ENCODE data around the gene FER.
A peak's percentile ranks its signal among the peaks of the same experiment; 100 is the strongest.

FER gene

DNA sequence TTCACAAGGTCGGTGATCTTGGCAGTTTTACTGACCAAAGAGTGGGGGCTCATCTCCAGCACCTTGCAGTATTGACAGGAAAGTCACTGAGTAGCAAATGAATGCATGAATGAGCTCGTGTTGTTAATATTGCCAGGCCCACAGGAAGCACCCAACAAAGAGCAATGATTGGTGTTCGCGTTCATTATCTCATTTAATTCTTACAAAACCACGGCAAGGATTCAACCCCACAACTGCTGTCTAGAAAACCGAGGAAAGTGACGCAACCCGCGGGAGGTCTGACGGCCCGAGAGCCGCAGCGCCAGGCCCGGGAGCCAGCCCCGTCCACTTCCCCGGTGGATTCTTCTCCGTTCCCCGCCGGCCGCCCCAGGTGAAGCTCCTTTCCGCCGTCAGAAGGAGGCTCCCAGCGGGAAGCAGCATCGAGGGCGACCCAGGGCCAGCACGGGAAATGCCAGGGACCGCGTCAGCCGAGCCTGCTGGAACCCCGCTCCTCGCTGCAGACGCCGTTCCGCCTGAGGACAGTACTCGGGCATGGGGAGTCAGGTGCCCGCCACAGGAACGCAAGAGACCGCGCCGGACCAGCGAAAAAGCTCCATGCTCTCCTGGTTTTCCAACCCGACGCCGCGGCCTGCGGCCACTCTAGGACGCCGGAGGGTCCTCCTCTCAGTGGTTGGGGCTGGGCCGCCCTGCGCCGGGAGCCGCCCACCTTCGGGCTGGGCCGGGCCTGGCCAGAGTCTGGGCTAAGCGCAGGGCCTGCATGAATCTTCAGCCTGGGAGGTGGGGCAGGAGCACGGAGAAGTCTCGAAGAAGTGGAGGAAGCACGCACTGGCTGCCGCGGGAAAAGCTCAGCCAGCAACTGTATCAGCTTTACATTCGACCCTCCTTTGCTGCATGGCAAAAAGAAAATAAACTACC is 19.8 kb upstream of the FER start (continued):
- TF ChIP-seq REST (tag by site-specific recombination; IDR thresholded peaks at IDR 0.05) (peak; percentile 63), ZFP37 (tag by site-specific recombination; IDR thresholded peaks at IDR 0.05) (peak; percentile 99), ZNF404 (tag by site-specific recombination; IDR thresholded peaks at IDR 0.05) (no peak), FEZF1 (tag by site-specific recombination; IDR thresholded peaks at IDR 0.05) (no peak), ZNF366 (tag by site-specific recombination; conservative IDR thresholded peaks at IDR 0.05) (0 out of 2 replicates have a peak, but pooled peaks have one; percentile 14), ZNF274 (IDR thresholded peaks at IDR 0.05; ENCODE audit: low read length) (no peak), ZNF274 (tag by site-specific recombination; IDR thresholded peaks at IDR 0.05; ENCODE audit: borderline replicate concordance) (no peak), ZNF214 (tag by site-specific recombination; IDR thresholded peaks at IDR 0.05; ENCODE audit: borderline replicate concordance) (0 out of 2 replicates have a peak, but pooled peaks have one; percentile 27), ZNF416 (tag by site-specific recombination; IDR thresholded peaks at IDR 0.05) (no peak), ZNF140 (tag by site-specific recombination; IDR thresholded peaks at IDR 0.05) (no peak), ZNF792 (tag by site-specific recombination; IDR thresholded peaks at IDR 0.05) (no peak), ZNF138 (tag by site-specific recombination; IDR thresholded peaks at IDR 0.05; ENCODE audit: borderline replicate concordance) (no peak), ZNF292 (tag by site-specific recombination; IDR thresholded peaks at IDR 0.05; ENCODE audit: borderline replicate concordance, low read depth) (no peak)
- TF ChIP-seq, protein P1, sequence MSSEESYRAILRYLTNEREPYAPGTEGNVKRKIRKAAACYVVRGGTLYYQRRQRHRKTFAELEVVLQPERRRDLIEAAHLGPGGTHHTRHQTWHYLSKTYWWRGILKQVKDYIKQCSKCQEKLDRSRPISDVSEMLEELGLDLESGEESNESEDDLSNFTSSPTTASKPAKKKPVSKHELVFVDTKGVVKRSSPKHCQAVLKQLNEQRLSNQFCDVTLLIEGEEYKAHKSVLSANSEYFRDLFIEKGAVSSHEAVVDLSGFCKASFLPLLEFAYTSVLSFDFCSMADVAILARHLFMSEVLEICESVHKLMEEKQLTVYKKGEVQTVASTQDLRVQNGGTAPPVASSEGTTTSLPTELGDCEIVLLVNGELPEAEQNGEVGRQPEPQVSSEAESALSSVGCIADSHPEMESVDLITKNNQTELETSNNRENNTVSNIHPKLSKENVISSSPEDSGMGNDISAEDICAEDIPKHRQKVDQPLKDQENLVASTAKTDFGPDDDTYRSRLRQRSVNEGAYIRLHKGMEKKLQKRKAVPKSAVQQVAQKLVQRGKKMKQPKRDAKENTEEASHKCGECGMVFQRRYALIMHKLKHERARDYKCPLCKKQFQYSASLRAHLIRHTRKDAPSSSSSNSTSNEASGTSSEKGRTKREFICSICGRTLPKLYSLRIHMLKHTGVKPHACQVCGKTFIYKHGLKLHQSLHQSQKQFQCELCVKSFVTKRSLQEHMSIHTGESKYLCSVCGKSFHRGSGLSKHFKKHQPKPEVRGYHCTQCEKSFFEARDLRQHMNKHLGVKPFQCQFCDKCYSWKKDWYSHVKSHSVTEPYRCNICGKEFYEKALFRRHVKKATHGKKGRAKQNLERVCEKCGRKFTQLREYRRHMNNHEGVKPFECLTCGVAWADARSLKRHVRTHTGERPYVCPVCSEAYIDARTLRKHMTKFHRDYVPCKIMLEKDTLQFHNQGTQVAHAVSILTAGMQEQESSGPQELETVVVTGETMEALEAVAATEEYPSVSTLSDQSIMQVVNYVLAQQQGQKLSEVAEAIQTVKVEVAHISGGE (tag by site-specific recombination; conservative IDR thresholded peaks at IDR 0.05; ENCODE audit: low read depth), result peak; percentile 65
- TF ChIP-seq, protein P2, sequence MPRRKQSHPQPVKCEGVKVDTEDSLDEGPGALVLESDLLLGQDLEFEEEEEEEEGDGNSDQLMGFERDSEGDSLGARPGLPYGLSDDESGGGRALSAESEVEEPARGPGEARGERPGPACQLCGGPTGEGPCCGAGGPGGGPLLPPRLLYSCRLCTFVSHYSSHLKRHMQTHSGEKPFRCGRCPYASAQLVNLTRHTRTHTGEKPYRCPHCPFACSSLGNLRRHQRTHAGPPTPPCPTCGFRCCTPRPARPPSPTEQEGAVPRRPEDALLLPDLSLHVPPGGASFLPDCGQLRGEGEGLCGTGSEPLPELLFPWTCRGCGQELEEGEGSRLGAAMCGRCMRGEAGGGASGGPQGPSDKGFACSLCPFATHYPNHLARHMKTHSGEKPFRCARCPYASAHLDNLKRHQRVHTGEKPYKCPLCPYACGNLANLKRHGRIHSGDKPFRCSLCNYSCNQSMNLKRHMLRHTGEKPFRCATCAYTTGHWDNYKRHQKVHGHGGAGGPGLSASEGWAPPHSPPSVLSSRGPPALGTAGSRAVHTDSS (tag by site-specific recombination; IDR thresholded peaks at IDR 0.05), result no peak
- TF ChIP-seq, protein P3, sequence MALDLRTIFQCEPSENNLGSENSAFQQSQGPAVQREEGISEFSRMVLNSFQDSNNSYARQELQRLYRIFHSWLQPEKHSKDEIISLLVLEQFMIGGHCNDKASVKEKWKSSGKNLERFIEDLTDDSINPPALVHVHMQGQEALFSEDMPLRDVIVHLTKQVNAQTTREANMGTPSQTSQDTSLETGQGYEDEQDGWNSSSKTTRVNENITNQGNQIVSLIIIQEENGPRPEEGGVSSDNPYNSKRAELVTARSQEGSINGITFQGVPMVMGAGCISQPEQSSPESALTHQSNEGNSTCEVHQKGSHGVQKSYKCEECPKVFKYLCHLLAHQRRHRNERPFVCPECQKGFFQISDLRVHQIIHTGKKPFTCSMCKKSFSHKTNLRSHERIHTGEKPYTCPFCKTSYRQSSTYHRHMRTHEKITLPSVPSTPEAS (tag by site-specific recombination; IDR thresholded peaks at IDR 0.05), result no peak
- TF ChIP-seq, protein P4, sequence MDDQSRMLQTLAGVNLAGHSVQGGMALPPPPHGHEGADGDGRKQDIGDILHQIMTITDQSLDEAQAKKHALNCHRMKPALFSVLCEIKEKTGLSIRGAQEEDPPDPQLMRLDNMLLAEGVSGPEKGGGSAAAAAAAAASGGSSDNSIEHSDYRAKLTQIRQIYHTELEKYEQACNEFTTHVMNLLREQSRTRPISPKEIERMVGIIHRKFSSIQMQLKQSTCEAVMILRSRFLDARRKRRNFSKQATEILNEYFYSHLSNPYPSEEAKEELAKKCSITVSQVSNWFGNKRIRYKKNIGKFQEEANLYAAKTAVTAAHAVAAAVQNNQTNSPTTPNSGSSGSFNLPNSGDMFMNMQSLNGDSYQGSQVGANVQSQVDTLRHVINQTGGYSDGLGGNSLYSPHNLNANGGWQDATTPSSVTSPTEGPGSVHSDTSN (CRISPR knock-in tag; IDR thresholded peaks at IDR 0.05), result peak; percentile 54; the same call in 1 of the 2 replicates
- TF ChIP-seq, protein P5, sequence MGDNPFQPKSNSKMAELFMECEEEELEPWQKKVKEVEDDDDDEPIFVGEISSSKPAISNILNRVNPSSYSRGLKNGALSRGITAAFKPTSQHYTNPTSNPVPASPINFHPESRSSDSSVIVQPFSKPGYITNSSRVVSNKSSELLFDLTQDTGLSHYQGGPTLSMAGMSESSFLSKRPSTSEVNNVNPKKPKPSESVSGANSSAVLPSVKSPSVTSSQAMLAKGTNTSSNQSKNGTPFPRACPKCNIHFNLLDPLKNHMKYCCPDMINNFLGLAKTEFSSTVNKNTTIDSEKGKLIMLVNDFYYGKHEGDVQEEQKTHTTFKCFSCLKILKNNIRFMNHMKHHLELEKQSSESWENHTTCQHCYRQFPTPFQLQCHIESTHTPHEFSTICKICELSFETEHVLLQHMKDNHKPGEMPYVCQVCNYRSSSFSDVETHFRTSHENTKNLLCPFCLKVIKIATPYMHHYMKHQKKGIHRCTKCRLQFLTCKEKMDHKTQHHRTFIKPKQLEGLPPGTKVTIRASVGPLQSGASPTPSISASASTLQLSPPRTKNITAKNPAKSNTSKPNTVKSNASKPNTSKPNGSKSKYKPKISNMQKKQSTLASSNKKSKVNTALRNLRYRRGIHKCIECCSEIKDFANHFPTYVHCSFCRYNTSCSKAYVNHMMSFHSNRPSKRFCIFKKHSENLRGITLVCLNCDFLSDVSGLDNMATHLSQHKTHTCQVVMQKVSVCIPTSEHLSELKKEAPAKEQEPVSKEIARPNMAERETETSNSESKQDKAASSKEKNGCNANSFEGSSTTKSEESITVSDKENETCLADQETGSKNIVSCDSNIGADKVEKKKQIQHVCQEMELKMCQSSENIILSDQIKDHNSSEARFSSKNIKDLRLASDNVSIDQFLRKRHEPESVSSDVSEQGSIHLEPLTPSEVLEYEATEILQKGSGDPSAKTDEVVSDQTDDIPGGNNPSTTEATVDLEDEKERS (tag by site-specific recombination; IDR thresholded peaks at IDR 0.05), result no peak
